AG08395 (cell line): ENCODE results near the gene RAPGEF1.

Experiments used
- DNase-seq: peaks from one replicate; pipeline ENCODE4 v3.0.0; 2012; ENCODE audit warnings: mixed read lengths, low spot score

Gene RAPGEF1

DNA sequence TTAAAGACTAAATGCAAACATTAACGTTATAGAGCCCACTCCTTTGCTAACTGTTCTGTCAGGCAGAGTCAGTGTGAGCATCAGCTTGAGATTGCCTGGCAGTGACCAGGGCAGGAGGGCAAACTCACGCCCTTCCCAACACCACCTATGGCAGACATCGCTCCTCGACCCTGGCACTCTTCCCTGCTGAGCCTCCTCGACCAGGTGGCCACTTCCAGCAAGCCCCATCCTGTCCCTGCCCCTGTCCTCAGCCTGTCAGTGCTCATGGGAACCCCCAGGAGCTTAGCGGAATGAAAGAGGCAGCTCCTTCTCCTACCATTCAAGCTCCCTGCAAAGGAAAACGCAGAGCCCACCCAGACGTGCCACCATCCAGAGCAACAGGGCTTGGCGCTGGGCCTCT, 152.5 kb downstream of the RAPGEF1 start:
- no peak for DNase-seq

DNA sequence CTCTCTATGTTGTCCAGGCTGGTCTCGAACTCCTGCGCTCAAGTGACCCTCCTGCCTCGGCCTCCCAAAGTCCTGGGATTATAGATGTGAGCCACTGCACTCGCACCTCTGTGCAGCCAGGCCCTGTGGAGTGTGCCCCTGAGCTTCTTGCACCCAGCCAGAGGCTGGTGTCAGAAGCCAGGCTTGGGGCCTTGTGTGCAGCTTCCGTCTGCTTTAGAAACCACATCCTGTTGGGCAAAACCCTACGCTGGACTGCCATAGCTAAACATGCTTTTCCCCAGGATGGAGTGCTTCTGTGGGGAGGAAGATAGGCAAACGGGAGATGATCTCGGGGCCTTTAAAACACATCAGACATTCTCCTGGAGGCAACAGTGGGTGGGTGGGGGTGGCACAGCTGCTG, 154.5 kb downstream of the RAPGEF1 start:
- no peak for DNase-seq

DNA sequence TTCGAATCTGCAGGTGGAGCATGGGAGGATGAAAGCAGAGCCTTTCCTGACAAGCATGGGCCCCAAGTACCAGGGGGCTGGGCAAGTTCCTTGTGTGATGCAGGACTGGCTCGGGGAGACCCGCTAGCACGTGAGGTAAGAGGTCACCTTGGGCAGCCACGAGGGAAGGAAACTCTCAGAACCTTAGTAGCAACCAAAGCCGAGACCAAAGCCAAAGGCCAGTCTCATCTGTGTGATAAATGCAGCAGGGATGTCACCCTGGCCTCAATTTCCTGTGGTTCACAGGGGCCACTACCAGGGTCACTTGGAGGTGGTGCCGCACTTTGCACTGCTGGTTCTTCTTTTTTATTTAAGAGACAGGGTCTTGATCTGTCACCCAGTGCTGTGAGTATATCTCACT, 155.0 kb downstream of the RAPGEF1 start:
- no peak for DNase-seq

DNA sequence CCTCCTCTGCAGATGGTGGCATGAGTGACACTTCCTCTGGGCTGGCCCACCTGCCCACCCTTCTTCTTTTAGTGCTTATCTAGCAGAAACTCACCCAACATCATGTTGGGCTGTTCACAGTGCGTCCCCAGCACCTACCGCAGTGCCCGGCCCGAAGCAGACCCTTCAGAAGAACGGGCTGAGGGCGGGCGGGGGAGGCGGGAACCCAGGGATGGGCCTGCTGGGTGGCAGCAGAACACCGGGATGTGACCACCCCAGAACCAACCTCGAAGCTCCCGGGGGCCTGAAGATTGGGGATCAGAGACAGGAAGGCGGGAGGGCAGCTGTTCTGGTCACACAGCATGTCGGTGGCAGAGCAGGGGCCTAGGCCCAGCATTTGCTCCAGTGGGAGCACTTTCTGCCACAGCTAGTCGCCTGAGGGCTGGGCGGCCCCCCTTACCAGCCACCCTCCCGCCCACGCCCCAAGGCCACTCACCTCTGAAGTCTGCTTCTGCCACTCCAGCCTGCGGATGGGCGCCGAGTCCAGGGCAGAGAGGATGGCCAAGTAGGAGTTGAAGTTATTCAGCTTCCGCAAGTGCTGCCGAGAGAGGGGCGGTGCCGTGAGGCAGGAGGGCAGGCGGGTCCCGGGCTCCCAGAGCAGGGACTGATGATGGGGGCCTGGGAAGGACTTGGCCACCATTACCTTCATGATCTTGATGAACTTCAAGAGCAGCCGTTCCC, 155.9 kb downstream of the RAPGEF1 start:
- no peak for DNase-seq

DNA sequence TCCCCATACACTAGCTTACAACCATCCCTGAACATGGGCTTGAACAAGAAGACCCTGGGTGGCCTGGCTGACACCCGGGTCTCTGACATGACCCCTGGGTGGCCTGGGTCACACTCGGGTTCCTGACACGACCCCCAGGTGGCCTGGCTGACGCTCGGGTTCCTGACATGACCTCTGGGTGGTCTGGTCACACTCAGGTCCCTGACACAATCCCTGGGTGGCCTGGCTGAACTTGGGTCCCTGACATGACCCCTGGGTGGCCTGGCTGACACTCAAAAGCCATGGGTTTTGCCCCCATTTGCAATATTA, 156.6 kb downstream of the RAPGEF1 start:
- no peak for DNase-seq

DNA sequence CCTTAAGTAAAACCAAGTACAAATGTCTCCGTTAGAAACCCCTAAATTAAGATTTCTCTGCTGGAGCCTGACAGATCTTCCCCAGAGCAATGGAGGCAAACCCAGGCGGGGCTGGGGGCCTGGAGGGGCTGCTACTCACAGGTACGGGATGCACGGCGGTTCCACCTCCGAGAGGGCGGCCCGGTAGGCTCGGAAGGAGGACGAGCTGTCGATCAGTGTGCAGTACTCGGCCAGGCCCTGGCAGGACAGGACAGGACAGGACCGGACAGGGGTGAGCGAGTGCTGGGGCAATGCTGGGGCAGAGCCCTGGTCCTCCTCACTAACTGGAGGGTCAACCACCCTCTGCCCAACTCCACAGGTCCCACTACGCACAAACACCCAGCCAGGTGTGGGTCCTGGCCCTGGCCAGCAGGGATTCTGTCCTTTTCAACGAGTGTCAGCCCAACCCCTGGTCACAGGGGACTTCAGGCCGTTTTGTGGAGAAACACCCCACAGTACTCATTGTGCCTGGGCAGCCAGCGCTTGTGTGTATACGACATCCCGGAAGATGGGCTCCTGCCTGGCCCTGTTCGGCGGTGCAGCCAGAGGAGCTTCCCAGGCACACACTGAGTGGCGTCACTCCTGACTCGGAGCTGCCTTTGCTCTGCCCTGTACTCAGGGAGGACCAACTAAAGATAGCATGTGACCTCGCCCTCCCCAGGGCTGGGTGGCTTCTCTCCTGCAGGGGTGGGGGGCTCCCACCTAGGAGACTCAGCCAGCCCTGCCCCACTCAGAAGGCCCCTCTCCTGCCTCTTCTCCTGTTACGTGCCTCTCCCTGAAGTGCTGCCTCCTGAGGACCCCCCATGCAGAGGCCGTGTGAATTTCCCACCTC, 157.2 kb downstream of the RAPGEF1 start:
- no peak for DNase-seq

DNA sequence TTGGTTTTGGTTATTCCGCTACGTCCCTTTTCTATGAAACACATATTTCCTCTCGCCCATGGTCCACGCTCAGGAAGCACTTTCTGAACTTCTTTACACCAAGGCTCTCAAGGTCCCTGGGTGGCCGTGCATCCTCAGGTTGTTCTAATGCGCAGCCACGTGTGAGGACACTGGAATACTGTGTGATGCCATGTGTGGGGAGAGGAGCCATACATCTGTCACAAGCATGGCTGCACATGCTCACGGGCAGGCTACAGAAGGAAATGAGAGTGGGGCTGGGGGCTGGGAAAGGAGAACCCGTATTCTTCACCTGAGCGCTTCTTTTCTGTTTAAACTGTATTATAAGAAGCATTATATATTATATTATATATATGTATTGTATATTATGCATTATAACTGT, 157.8 kb downstream of the RAPGEF1 start:
- no peak for DNase-seq

DNA sequence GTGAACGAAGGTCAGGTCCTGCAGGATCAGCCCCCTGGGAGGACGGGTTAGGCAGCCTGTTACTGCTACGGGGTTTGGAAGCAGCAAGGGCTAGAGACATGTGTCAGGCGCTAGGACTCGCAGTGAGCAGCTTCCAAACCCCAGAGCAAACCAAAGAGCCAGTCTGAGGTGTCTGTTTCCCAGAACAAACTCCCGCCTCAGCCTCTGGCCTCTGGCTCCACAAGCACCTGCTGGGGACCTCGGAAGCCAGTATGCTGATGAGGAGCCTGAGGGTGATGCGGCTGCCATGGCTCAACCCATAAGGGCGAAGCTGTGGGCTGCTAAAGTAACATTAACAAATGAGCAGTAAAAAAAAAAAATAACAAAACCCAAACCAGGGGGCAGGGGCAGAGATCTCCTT, 159.5 kb downstream of the RAPGEF1 start:
- no peak for DNase-seq

DNA sequence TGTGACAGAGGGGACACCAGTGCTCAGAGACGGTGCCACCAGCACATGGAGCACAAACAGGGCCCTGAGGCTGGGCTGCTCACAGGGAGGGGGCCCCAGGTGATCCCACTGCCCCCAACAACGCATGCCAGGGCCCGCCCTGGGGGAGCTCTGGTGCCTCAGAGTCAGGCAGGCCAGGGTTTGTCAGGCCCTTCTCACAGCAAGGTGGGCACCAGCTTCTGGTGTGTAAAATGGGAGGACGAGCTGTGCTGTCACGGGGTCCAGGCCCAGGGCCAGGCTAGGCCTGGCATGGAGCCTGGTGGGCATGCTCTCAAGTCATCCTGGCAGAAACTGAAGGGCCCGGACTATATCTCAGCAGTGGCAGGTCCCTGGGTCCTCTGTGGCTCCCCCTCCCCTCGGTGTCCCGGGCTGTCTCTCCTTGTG, 160.1 kb downstream of the RAPGEF1 start:
- DNase-seq: no peak

DNA sequence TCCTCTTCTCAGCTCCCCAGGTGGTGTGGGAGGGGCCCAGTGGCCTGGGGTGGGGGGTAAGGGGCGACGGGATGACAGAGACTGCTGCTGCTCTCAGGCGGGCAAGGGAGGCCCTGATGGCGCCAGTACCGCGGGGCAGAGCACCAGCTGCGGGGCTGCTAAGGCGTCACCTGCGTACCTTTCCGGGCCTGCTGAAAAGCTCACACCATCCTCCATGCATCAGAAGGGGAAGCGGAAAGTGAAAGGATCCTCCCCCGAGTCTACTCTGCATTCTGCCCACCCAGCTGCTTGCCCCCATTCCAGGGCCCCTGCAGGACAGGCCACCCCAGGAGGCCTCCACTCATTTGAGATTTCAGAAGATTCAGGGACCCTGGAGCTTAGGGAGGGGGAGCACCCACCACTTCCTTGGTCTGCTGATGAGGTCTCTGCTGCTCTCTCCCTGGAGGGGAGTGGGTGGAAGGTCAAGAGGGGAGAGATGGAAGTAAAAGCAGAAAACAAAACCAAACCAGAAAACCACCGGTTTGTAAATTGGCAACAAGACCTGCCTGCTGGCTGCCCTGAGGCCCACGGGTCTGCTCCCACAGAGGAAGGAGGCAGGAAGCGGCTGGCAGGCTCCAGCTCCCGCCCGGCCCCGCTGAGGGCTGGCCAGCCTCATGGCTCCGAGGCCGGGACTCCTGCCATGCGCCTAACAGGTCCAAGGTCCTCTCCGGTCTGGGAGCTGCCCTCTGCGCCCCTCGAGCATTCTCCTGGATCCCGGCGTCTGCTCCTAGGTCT, 161.0 kb downstream of the RAPGEF1 start:
- no peak for DNase-seq

DNA sequence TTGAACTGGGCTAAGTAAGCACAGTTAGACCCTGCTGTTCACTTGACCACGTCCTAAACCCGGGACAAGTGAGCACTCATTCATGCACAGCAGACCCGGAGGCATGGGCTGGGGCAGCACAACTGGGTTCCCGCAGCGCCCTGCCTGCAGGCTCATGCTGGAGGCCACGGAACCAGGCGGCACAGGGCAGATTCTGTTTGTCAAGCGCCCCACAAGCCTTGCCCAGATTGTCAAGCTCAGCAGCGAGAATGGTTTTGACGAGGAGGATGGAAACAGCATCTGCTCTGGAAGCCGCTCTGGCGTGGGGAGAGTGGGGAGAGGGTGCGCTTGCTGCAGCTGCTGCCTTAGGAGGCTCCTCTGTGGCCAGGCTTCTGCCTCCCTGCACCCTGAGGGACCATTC, 161.9 kb downstream of the RAPGEF1 start:
- no peak for DNase-seq

DNA sequence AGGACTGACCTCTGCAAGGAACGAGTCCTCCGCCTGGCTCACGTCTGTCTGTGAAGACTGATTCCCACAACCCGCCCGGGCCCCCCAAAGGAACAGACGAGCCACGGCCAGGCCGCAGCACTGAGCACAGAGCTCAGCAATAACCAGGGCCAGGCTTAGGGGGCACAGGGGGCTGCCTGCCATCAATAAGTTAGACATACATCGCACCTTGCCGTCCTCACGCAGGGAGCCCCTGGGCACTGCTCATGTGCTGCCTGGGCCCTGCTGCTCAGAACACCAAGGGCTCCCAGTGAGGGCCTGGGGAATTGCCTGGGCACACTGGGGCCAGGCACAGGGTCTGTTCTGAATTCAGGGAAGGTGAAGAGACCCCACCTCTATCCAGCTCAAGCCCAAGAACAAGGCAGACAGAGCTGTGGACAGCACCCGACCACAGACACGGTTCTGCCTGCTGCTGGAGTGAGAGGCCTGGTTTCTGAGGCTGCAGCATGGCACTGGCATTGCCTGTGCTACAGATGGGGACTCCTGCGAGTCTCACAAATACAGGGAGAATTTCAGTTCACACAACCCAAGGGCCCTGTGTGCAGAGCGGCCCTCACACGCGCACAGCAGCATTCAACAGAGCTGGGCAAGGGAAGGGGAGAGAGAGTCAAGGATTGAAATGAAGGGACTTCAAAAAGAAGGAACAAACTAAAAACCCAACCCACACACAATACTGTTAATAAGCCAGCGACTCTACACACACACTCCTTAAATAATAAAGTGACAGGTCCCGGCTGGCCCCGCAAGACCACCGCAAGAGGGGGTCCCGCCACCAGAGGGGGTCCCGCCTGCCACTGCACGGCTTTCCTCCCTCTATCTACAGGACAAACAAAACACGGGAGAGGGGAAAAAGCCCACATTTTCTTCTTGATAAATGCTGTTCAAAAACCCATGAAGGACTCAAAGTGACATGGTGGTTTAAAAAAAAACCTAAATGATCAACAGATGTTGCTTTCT, 162.6 kb downstream of the RAPGEF1 start:
- DNase-seq: no peak

DNA sequence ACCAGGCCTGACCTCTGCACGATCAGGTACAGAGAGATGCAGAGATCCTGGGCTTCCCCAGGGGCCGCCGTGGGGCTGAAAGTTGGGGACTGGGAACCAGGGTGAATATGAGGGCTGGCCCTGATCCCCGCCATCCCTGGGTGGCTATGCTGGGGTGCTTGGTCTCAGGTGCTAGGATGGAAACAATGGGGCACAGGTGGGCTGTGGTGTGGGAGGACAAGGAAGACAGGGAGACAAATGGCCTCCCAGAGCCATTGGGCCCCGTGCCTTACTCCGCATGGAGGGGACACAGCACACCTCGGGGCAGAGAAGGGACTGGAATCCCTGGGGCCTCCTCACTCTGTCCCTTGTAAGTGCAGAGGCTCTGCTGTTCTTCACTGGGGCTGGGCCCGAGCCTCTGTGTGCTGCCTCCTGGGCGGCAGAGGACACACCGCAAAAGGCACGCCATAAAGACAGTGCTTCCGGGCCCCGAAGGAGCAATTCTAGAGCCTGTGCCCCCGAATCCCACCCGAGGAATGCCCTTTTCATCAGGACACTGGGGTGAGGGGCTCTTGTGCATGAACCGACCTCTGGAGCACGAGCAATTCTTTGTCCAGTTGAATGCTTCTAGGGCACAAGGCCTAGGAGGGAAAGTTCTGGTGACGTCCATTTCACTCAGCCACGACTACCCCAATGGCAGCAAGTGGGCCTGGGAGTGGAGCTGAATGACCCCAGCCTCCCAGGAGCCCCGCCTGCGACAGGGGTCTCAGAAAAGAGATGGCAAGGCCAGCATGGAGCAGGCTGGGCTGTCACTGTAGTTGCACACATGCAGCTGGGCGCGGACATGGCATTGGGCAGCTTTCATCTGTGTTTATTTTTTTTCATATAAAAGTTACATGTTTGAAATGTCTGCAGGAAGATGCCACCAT, 163.7 kb downstream of the RAPGEF1 start:
- DNase-seq: no peak

DNA sequence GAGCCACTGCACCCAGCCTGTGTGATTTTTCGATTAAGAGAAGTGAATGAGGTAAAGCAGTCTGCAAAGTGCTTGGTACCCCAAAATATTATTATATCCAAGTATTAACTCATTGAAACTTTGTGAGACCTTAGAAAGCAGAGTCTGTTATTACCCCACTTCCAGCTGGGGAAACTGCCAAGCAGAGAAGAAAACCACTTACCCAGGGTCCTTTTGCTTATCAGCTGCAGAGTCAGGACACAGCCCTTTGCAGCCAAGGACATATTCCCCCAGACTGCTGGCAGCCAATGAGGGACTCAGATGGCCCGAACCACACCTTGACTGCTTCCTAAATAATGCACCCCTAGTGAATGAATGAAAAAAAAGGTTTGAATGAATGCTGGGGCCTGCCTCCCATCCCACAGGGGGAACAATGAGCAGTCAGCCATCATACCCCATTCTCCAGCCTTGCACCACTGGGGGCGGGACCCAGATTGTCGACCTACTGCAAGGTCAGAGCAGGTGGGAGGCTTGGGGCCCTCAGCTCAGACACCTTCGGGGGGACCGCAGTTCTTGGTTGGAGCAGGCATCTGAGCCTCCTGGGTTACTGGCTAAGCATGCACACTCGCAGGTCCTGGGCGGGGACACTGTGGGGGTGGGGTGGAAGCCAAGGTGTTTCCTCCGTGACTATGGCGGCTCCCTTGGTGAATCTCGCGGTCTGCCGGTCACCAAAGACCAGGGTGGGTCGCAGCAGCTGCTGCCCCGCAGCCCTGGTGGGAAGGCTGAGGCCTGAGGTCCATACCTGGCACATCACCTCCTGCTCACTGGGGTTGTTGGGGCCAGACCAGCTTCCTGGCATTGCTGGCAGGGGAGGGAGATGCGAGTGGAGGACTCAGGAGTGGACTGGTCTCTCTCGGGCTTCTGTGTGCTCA, 164.9 kb downstream of the RAPGEF1 start:
- no peak for DNase-seq

DNA sequence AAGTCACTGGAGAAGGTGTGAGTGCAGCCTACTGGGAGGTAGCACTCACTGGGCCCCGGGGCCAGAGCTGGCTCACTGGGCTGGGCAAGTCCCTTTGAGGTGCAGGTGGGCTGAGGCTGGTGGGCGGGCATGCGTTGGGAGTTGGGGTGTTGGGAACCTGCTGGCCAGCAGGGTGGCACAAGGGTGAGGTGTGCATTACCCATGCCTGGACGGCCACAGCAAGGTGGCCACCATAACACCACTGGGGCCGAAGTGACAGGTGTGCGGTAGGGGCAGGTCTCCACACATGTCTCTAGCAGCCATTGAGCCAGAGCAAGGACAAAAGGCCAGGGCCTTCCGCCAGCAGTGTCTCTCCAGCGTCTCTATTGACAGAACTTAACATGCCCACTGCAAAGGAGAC, 172.0 kb downstream of the RAPGEF1 start:
- no peak for DNase-seq

DNA sequence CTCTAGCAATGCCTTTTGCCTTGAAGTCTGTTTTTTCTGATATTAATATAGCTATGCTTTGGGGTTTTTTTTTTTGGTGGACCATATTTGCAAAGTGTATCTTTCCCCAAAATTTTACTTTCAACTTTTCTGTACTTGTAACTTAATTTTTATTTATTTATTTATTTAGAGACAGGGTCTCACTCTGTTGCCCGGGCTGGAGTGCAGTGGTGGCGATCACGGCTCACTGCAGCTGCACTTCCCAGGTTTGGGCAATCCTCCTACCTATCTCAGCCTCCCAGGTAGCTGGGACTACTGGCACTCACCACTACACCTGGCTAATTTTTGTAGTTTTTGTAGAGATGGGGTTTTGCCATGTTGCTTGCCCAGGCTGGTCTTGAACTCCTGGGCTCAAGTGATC, 173.7 kb downstream of the RAPGEF1 start:
- no peak for DNase-seq

DNA sequence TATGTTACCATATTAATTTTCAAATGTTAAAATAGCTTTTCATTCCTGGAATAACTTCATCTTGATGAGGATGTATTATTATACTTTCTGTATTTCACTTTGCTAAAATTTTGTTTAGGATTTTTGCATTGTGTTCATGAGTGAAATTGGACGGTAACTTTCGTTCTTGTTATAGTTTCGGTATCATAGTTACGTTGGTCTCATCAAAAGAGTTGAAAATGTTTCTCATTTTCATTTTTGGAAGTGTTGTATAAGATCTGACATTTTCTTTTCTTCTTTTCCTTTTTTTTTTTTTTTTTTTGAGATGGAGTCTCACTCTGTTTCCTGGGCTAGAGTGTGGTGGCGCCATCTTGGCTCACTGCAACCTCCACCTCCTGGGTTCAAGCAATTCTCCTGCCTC, 174.5 kb downstream of the RAPGEF1 start:
- no peak for DNase-seq

DNA sequence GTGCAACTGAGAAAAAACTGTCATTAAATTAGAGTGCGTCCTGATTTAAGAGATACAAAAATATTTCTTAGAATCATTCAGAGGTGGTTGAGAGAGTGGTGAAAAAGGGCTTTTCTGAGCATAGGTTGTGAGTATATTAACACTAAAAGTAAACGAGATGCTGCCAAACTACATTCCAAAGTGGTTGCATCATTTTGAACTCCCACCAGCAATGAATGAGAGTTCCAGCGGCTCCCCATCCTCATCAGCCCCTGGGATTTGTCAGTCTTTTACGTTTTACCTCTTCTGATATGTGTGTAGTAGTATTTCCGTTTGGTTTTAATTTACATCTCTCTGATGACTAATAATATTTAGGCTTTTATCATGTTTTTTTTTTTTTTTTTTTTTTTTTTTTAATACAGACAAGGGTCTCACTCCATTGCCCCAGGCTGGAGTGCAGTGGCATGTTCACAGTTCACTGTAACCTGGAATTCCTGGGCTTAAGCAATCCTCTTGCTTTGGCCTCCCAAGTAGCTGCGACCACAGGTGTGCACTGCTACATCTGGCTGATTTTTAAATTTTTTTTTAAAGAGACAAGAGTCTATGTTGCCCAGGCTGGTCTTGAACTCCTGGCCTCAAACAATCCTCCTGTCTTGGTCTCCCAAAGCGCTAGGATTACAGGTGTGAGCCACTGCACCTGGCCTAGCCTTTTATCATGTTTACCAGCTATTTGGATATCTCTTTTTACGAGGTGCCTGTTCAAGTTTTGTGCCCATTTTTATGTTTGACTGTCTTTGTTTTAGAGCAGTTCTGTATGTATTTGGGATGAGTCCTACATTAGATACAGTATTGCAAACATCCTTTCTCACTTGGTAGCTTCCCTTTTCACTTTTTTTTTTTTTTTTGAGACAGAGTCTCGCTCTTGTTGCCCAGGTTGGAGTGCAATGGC, 177.6 kb downstream of the RAPGEF1 start:
- no peak for DNase-seq
